Fibroblast of mammary gland (primary cell): Measurements from ENCODE around the gene ADH4.
"Not testable (repeated sequence)": the region's sequence is repeated elsewhere in the genome, so short reads cannot be mapped to it uniquely, and the experiment has no call there.

Experiments
- DNase-seq: peaks from one replicate; pipeline ENCODE4 v3.0.0-alpha.2; 2010; ENCODE audit warnings: low read depth
- H3K4me3 ChIP-seq: 2 replicates; pipeline ENCODE4 v1.5.1; 2011; ENCODE audit warnings: low read depth, mild to moderate bottlenecking, low read length, moderate library complexity; ENCODE audit not compliant: control insufficient read depth
- CTCF ChIP-seq: conservative IDR thresholded peaks from 2 replicates; pipeline ENCODE4 v1.5.1; 2011; ENCODE audit warnings: low read depth, low read length, inconsistent platforms; ENCODE audit not compliant: control insufficient read depth, insufficient read depth

ADH4 gene

GRCh38 chr4:99144070-99144469, at the start of gene ADH4:
Gene ADH4 (minus strand): TSS chr4:99144297. CDS start chr4:99144222, 75 bp downstream.
- TF ChIP-seq CTCF = no peak
- DNase-seq = peak; percentile 42
- no peak within 1 kb of the TSS for H3K4me3 ChIP-seq

GRCh38 chr4:99190336-99190735, 46.2 kb upstream of the ADH4 start:
- no peak for TF ChIP-seq CTCF
- no peak for DNase-seq
- H3K4me3 ChIP-seq = no peak overlapping the region

GRCh38 chr4:99189900-99190299, 45.8 kb upstream of the ADH4 start:
- not testable (repeated sequence) for H3K4me3 ChIP-seq, DNase-seq

- DNase-seq = no peak
- no peak overlapping the region for H3K4me3 ChIP-seq
- no peak for TF ChIP-seq CTCF
Observed at GRCh38 chr4:99186029-99186428, 41.9 kb upstream of the ADH4 start.

- TF ChIP-seq CTCF = no peak
- no peak for DNase-seq
- no peak overlapping the region for H3K4me3 ChIP-seq
Observed at GRCh38 chr4:99185581-99185980, 41.5 kb upstream of the ADH4 start.

GRCh38 chr4:99180382-99181070, 36.4 kb upstream of the ADH4 start:
- DNase-seq = peak; percentile 94
- TF ChIP-seq CTCF = no peak
- H3K4me3 ChIP-seq = no peak overlapping the region

- H3K4me3 ChIP-seq = no peak overlapping the region
- no peak for TF ChIP-seq CTCF
- DNase-seq = no peak
Observed at GRCh38 chr4:99179626-99180025, 35.5 kb upstream of the ADH4 start.
